Panc1 (cell line): ENCODE results near the gene CAPN3. TPM values are rescaled to one million over a fixed set of nuclear protein-coding genes. Genes with fewer than 3 reads are reported as not detected.

ENCODE experiments used
- ATAC-seq: fragments of 200-7000 bp; cut with Tn5 transposase; 2 replicates; pipeline ENCODE4 v1.9.1; 2020; ENCODE audit warnings: mild to moderate bottlenecking, moderate library complexity
- BruUV-seq: library from RNA; stranded (reverse); fragments of 400-500 nt; replicated peaks from 2 replicates; lab custom pipeline; 2021; lab: Mats Ljungman, UMichigan
- CTCF ChIA-PET: fragments of 300-600 bp; sonication (Branson Sonifier 250); formaldehyde crosslinking; loops from one replicate; lab custom pipeline; 2022; ENCODE audit warnings: antibody characterized with exemption; lab: Charles Lee
- POLR2A ChIA-PET: fragments of 300-600 bp; sonication (Branson Sonifier 250); formaldehyde crosslinking; loops from one replicate; lab custom pipeline; 2022; ENCODE audit warnings: antibody characterized with exemption; lab: Charles Lee
- DNase-seq: peaks from one replicate; pipeline ENCODE4 v3.0.0-alpha.2; 2010; ENCODE audit warnings: low read depth, low spot score
- H3K27ac ChIP-seq: 2 replicates; pipeline ENCODE4 v1.5.1; 2011; ENCODE audit warnings: mild to moderate bottlenecking, low read length, inconsistent platforms
- H3K27me3 ChIP-seq: fragments of 200-500 bp; sonication (Bioruptor generic); 2 replicates; pipeline ENCODE4 v1.6.0; 2014; ENCODE audit warnings: low read length, inconsistent platforms; ENCODE audit not compliant: control insufficient read depth, insufficient read depth
- H3K36me3 ChIP-seq: fragments of 200-500 bp; sonication (Bioruptor generic); 2 replicates; pipeline ENCODE4 v1.5.1; 2014; ENCODE audit warnings: inconsistent platforms, mild to moderate bottlenecking, low read length, moderate library complexity; ENCODE audit not compliant: control insufficient read depth, insufficient read depth
- H3K4me1 ChIP-seq: 2 replicates; pipeline ENCODE4 v1.5.1; 2011; ENCODE audit warnings: inconsistent platforms, mild to moderate bottlenecking, low read length, moderate library complexity; ENCODE audit not compliant: control insufficient read depth, insufficient read depth
- H3K4me3 ChIP-seq, 2 experiments: 2 replicates each; pipeline ENCODE4 v1.5.1; 2011 to 2012; ENCODE audit warnings: low read depth in 2 of 2, low read length in 2 of 2, mild to moderate bottlenecking in 2 of 2, inconsistent platforms in 1 of 2, moderate library complexity in 1 of 2
- H3K9me3 ChIP-seq: fragments of 200-500 bp; sonication (Bioruptor generic); 2 replicates; pipeline ENCODE4 v1.5.1; 2014; ENCODE audit warnings: low read depth, mild to moderate bottlenecking, inconsistent platforms, low read length, moderate library complexity; ENCODE audit not compliant: control insufficient read depth, insufficient read depth
- CTCF ChIP-seq: fragments of 450-650 bp; IDR thresholded peaks from 2 replicates; pipeline ENCODE4 v1.5.1; 2017; ENCODE audit warnings: mild to moderate bottlenecking
- POLR2AphosphoS5 ChIP-seq: IDR thresholded peaks from 2 replicates; pipeline ENCODE4 v1.6.1; 2012; ENCODE audit warnings: mild to moderate bottlenecking, low read depth, low read length, moderate library complexity
- REST ChIP-seq, 2 experiments: IDR thresholded peaks; 2 replicates each; pipeline ENCODE4 v1.6.1; 2011 to 2012; ENCODE audit warnings: low read depth in 2 of 2, control low read depth in 1 of 2, low read length in 1 of 2, mild to moderate bottlenecking in 1 of 2, moderate library complexity in 1 of 2; ENCODE audit not compliant: insufficient read depth in 1 of 2
- SIN3A ChIP-seq: IDR thresholded peaks from 2 replicates; pipeline ENCODE4 v1.6.1; 2012; ENCODE audit warnings: low read depth, mild to moderate bottlenecking, low read length, moderate library complexity, borderline replicate concordance; ENCODE audit not compliant: insufficient read depth
- TCF7L2 ChIP-seq: IDR thresholded peaks from 2 replicates; pipeline ENCODE4 v1.6.1; 2011; ENCODE audit warnings: mild to moderate bottlenecking, low read depth, low read length, inconsistent platforms
- in situ Hi-C: cut with HindIII; loops from 2 replicates; pipeline ENCODE4 v1.10.0; 2016; ENCODE audit warnings: low sequenced_read_pairs, low pct_unique_long_range_greater_than_20kb
- intact Hi-C: fragments of 100-400 bp; cut with micrococcal nuclease; formaldehyde crosslinking; loops from one replicate; pipeline ENCODE4 v1.10.0; 2022; ENCODE audit not compliant: unreplicated experiment
- total RNA-seq: library from RNA; stranded (reverse); gene quantifications from one replicate; pipeline ENCODE4 v1.2.1, GENCODE V29; 2021; ENCODE audit not compliant: unreplicated experiment

The CAPN3 gene
- total RNA-seq, 1 experiment from 2014 or later: 0.31 TPM

- TF ChIP-seq SIN3A (no peak), CTCF (no peak), REST (IDR thresholded peaks at IDR 0.05; ENCODE audit: insufficient read depth in 1 of 2, low read depth in 2 of 2, low read length in 1 of 2) (no peak)
- no TSS peak for BruUV-seq
- Histone ChIP-seq H3K4me1 (no peaks in the 10 kb centered on the region), H3K9me3 (no peaks in the 10 kb centered on the region), H3K27me3 (peaks cover 2% of the 10 kb centered on the region; the same call in 1 of the 2 replicates), H3K27ac (no peak overlapping the region), H3K36me3 (no peaks in the 10 kb centered on the region), H3K4me3 (no peak overlapping the region)
- intact Hi-C loops: no loop called here
- DNase-seq (no peak), ATAC-seq (no peak)
- CTCF ChIA-PET: no interaction called here
- POLR2A ChIA-PET: no interaction called here
- in situ Hi-C loops: no loop called here
Measured at GRCh38 chr15:42363487-42363886, 4.2 kb downstream of the CAPN3 start.

- Histone ChIP-seq H3K9me3 (no peaks in the 10 kb centered on the region), H3K4me1 (no peaks in the 10 kb centered on the region), H3K27ac (no peak overlapping the region), H3K36me3 (no peaks in the 10 kb centered on the region), H3K27me3 (peaks cover 2% of the 10 kb centered on the region; the same call in 1 of the 2 replicates), H3K4me3 (no peak overlapping the region)
- ChIA-PET POLR2A (no interaction called here), CTCF (no interaction called here)
- DNase-seq (no peak), ATAC-seq (no peak)
- in situ Hi-C loops: no loop called here
- TF ChIP-seq POLR2AphosphoS5 (no peak), SIN3A (no peak), REST (IDR thresholded peaks at IDR 0.05; ENCODE audit: insufficient read depth in 1 of 2, low read depth in 2 of 2, low read length in 1 of 2) (no peak), CTCF (no peak), TCF7L2 (no peak)
- BruUV-seq: no TSS peak
- intact Hi-C loops: no loop called here
Measured at GRCh38 chr15:42363942-42364341, 4.6 kb downstream of the CAPN3 start.
